GM18498 (cell line): Measurements from ENCODE around the gene PRSS8.

Source experiments
- ATAC-seq: cut with Tn5 transposase; IDR thresholded peaks from one replicate; pipeline ENCODE4 v1.9.1; 2021; ENCODE audit warnings: mild to moderate bottlenecking, moderate library complexity; ENCODE audit not compliant: unreplicated experiment

The PRSS8 gene

GRCh38 chr16:31084584-31085302, 50.8 kb downstream of the PRSS8 start:
- no peak for ATAC-seq

- ATAC-seq = no peak
These were observed 51.5 kb downstream of the PRSS8 start for GRCh38 chr16:31083981-31084380.

- no peak for ATAC-seq
These were observed 52.0 kb downstream of the PRSS8 start for GRCh38 chr16:31083556-31083955.

- no peak for ATAC-seq
These were observed 52.4 kb downstream of the PRSS8 start for GRCh38 chr16:31083081-31083480.

GRCh38 chr16:31082368-31083045, 53.0 kb downstream of the PRSS8 start:
- no peak for ATAC-seq
